HepG2 (cell line): ENCODE data around the gene ATP9A. TPM values are rescaled to one million over a fixed set of nuclear protein-coding genes. Genes with fewer than 3 reads are reported as not detected.

Source experiments
- ATAC-seq: fragments of 200-7000 bp; cut with Tn5 transposase; 3 replicates; pipeline ENCODE4 v1.9.1; 2020; ENCODE audit warnings: mild to moderate bottlenecking, moderate library complexity
- BruUV-seq: library from RNA; stranded (reverse); fragments of 400-500 nt; replicated peaks from 2 replicates; lab custom pipeline; 2021; lab: Mats Ljungman, UMichigan
- CTCF ChIA-PET: fragments of 300-600 bp; formaldehyde crosslinking; extraction: SDS; loops from one replicate; lab custom pipeline; 2021; ENCODE audit warnings: low total read pairs, inconsistent platforms, low intra/inter-chr PET ratio; lab: Yijun Ruan, JAX
- POLR2A ChIA-PET: fragments of 350-600 bp; sonication (Branson Sonifier 250); formaldehyde crosslinking; loops from one replicate; lab custom pipeline; 2020; ENCODE audit warnings: antibody characterized with exemption, inconsistent platforms; lab: Yijun Ruan, JAX
- DNase-seq: peaks from one replicate; pipeline ENCODE4 v3.0.0-alpha.2; 2015; ENCODE audit warnings: low spot score
- FAIRE-seq: peaks from 3 replicates; lab custom pipeline; 2011; peaks lifted over from hg19 to GRCh38; lab: Jason Lieb, UNC
- H2AFZ ChIP-seq: one replicate; pipeline ENCODE4 v1.6.1; 2011; ENCODE audit warnings: low read length, inconsistent platforms
- H3K27ac ChIP-seq: fragments of 300-600 bp; 3 replicates; pipeline ENCODE4 v1.8.0; 2011; ENCODE audit warnings: mixed run types, mild to moderate bottlenecking, mixed read lengths, low read length, inconsistent platforms; ENCODE audit not compliant: insufficient read depth; ENCODE audit errors: extremely low read length
- H3K27me3 ChIP-seq, 2 experiments: fragments of 200-600 bp in 1 of 2; 2 replicates in 1 of 2; 3 replicates in 1 of 2; pipeline versions ENCODE4 v1.6.0 to v1.8.0; 2011; ENCODE audit warnings: low read length in 2 of 2, mild to moderate bottlenecking in 2 of 2, moderate library complexity in 2 of 2, inconsistent platforms in 1 of 2; ENCODE audit not compliant: insufficient read depth in 2 of 2, control insufficient read depth in 1 of 2
- H3K36me3 ChIP-seq, 2 experiments: fragments of 200-600 bp in 1 of 2; replicated peaks in 1 of 2; 2 replicates in 1 of 2; 3 replicates in 1 of 2; pipeline versions ENCODE4 v1.5.1 to v1.8.0; 2011; ENCODE audit warnings: low read length in 2 of 2, inconsistent platforms in 1 of 2; ENCODE audit not compliant: insufficient read depth in 2 of 2, control insufficient read depth in 1 of 2
- H3K4me1 ChIP-seq: 2 replicates; pipeline ENCODE4 v1.5.1; 2012; ENCODE audit warnings: low read length, inconsistent platforms; ENCODE audit not compliant: insufficient read depth
- H3K4me2 ChIP-seq: 2 replicates; pipeline ENCODE4 v1.6.0; 2011; ENCODE audit warnings: low read depth, low read length, inconsistent platforms
- H3K4me3 ChIP-seq, 3 experiments: fragments of 200-600 bp in 1 of 3; sonication (generic), shearing (Covaris generic) in 1 of 3; replicated peaks in 1 of 3; 2 replicates each; pipeline ENCODE4 v1.5.1; 2011 to 2016; ENCODE audit warnings: low read length in 3 of 3, inconsistent platforms in 2 of 3, low read depth in 2 of 3, mild to moderate bottlenecking in 2 of 3, control low read depth in 1 of 3, mixed read lengths in 1 of 3; ENCODE audit not compliant: insufficient read depth in 1 of 3
- H3K79me2 ChIP-seq: one replicate; pipeline ENCODE4 v1.6.1; 2011; ENCODE audit warnings: low read length, inconsistent platforms; ENCODE audit not compliant: insufficient read depth
- H3K9ac ChIP-seq: 2 replicates; pipeline ENCODE4 v1.6.0; 2011; ENCODE audit warnings: mild to moderate bottlenecking, low read depth, low read length, inconsistent platforms; ENCODE audit not compliant: insufficient read depth
- H3K9me3 ChIP-seq: 2 replicates; pipeline ENCODE4 v1.5.1; 2012; ENCODE audit warnings: mild to moderate bottlenecking, low read length
- H4K20me1 ChIP-seq: 2 replicates; pipeline ENCODE4 v1.6.0; 2011; ENCODE audit warnings: inconsistent platforms, mild to moderate bottlenecking, low read length, moderate library complexity; ENCODE audit not compliant: insufficient read depth
- CBX2 ChIP-seq, 2 experiments: fragments of 200-600 bp in 1 of 2; sonication (generic); formaldehyde crosslinking in 1 of 2; IDR thresholded peaks; 2 replicates each; pipeline versions ENCODE4 v1.7.0 to v1.8.1; 2018 to 2022; ENCODE audit warnings: low read depth in 2 of 2, low read length in 1 of 2, mild to moderate bottlenecking in 1 of 2, missing genetic modification reagents in 1 of 2
- ETV5 ChIP-seq: IDR thresholded peaks from 2 replicates; pipeline ENCODE4 v1.6.1; 2018; ENCODE audit warnings: missing biosample characterization, missing genetic modification reagents, inconsistent platforms, borderline replicate concordance
- FOXO4 ChIP-seq: sonication (generic); formaldehyde crosslinking; conservative IDR thresholded peaks from 2 replicates; pipeline ENCODE4 v1.8.1; 2023; ENCODE audit warnings: missing genetic modification reagents
- KMT2B ChIP-seq: IDR thresholded peaks from 2 replicates; pipeline ENCODE4 v1.6.1; 2016; ENCODE audit warnings: missing genetic modification reagents, missing compliant biosample characterization
- MAFF ChIP-seq: IDR thresholded peaks from 2 replicates; pipeline ENCODE4 v1.6.1; 2011; ENCODE audit warnings: low read depth, low read length, improper control_type of control experiment
- NFE2L1 ChIP-seq: sonication (generic); formaldehyde crosslinking; IDR thresholded peaks from 2 replicates; pipeline ENCODE4 v1.4.0; 2020; ENCODE audit warnings: missing genetic modification reagents, mild to moderate bottlenecking, borderline replicate concordance
- NFIB ChIP-seq: sonication (generic); formaldehyde crosslinking; IDR thresholded peaks from 2 replicates; pipeline ENCODE4 v1.9.0; 2021; ENCODE audit warnings: missing genetic modification reagents, mild to moderate bottlenecking, borderline replicate concordance
- NPAS2 ChIP-seq: sonication (generic); formaldehyde crosslinking; IDR thresholded peaks from 2 replicates; pipeline ENCODE4 v1.8.0; 2022; ENCODE audit warnings: mild to moderate bottlenecking, missing genetic modification reagents, borderline replicate concordance
- SALL1 ChIP-seq: sonication (generic); formaldehyde crosslinking; IDR thresholded peaks from 2 replicates; pipeline ENCODE4 v1.8.0; 2022; ENCODE audit warnings: mild to moderate bottlenecking, missing genetic modification reagents
- ZNF780A ChIP-seq: sonication (generic); formaldehyde crosslinking; IDR thresholded peaks from 2 replicates; pipeline ENCODE4 v1.8.0; 2022; ENCODE audit warnings: mild to moderate bottlenecking, missing genetic modification reagents, moderate library complexity
- WGBS: methylation state at CpG from one replicate; pipeline ENCODE4 v1.1.6; 2017; ENCODE audit warnings: low lambda C conversion rate; 5-methylcytosine and 5-hydroxymethylcytosine counted together
- in situ Hi-C: cut with HindIII; loops from 2 replicates; pipeline ENCODE4 v1.10.0; 2017; ENCODE audit warnings: low pct_unique_long_range_greater_than_20kb; ENCODE audit not compliant: extremely low pct_ligation_motif_present
- intact Hi-C: fragments of 100-400 bp; cut with micrococcal nuclease; formaldehyde crosslinking; loops from one replicate; pipeline ENCODE4 v1.10.0; 2022; ENCODE audit not compliant: unreplicated experiment
- polyA plus RNA-seq, 8 experiments: library from polyadenylated mRNA; depleted of rRNA in 3 of 8; stranded (reverse) in 7 of 8; unstranded in 1 of 8; fragments of >200 nt; fragmentation: Illumina TruSeq in 4 of 8; extraction: Trizol in 4 of 8; gene quantifications; 2 replicates each; pipeline versions ENCODE4 v1.2.1 to v1.2.3, GENCODE V29; 2011 to 2016; ENCODE audit warnings: low read depth in 4 of 8, missing spikeins in 1 of 8, mixed read lengths in 1 of 8; ENCODE audit not compliant: insufficient read depth in 1 of 8
- total RNA-seq, 5 experiments: library from RNA; depleted of rRNA; stranded (reverse); fragments of >200 nt; fragmentation: Illumina TruSeq; extraction: Trizol; gene quantifications; 2 replicates each; pipeline ENCODE4 v1.2.3, GENCODE V29; 2016; ENCODE audit warnings: low read depth in 1 of 5

Gene ATP9A
- total and polyA plus RNA-seq, 2 of the 13 experiments (the other 11 are each of a cell fraction or from before 2014, with no cell fraction given) = 11.8 to 18.5 TPM

- Histone ChIP-seq H3K4me2 (no peak overlapping the region), H2AFZ (no peak overlapping the region), H3K9me3 (no peaks in the 10 kb centered on the region), H3K4me1 (no peaks in the 10 kb centered on the region), H4K20me1 (no peaks in the 10 kb centered on the region), H3K27ac (no peak overlapping the region), H3K9ac (no peak overlapping the region), H3K4me3 (no peak overlapping the region), H3K79me2 (no peaks in the 10 kb centered on the region), H3K36me3 (no peaks in the 10 kb centered on the region), H3K27me3 (peaks cover 0 to 48% of the 10 kb centered on the region in 2 experiments; a peak in 2 of 5 replicates)
- no peak for TF ChIP-seq ETV5 (CRISPR knock-in tag)
- no peak for TF ChIP-seq NPAS2 (CRISPR knock-in tag)
- no peak for TF ChIP-seq MAFF
- no peak for TF ChIP-seq ZNF780A (CRISPR knock-in tag)
- no peak for TF ChIP-seq SALL1 (CRISPR knock-in tag)
- TF ChIP-seq NFE2L1 (CRISPR knock-in tag) = no peak
- ChIA-PET POLR2A (no interaction called here), CTCF (no interaction called here)
- FAIRE-seq = no peak
- intact Hi-C loops (no loop called here), in situ Hi-C loops (loop anchor here (25.0 kb wide), 1 partner anchor 594 kb away; no protein-coding TSS in a partner anchor)
- no peak for DNase-seq
- BruUV-seq = no TSS peak
- ATAC-seq = no peak
Measured at GRCh38 chr20:51581571-51581970, 186.6 kb downstream of the ATP9A start.

- Histone ChIP-seq H3K36me3 (no peaks in the 10 kb centered on the region), H4K20me1 (no peaks in the 10 kb centered on the region), H3K9ac (no peak overlapping the region), H3K4me3 (no peak overlapping the region), H3K4me1 (no peaks in the 10 kb centered on the region), H3K9me3 (no peaks in the 10 kb centered on the region), H2AFZ (no peak overlapping the region), H3K79me2 (no peaks in the 10 kb centered on the region), H3K27ac (no peak overlapping the region), H3K4me2 (no peak overlapping the region), H3K27me3 (peaks cover 0 to 49% of the 10 kb centered on the region in 2 experiments; a peak in 2 of 5 replicates)
- TF ChIP-seq CBX2 (IDR thresholded peaks at IDR 0.05; ENCODE audit: low read depth, low read length) (no peak), CBX2 (CRISPR knock-in tag; IDR thresholded peaks at IDR 0.05; ENCODE audit: low read depth) (no peak), FOXO4 (CRISPR knock-in tag) (0 out of 2 replicates have a peak, but pooled peaks have one; percentile 69), NFIB (CRISPR knock-in tag) (no peak), KMT2B (CRISPR knock-in tag) (no peak)
- intact Hi-C loops = no loop called here
- DNase-seq (no peak), FAIRE-seq (no peak), ATAC-seq (peak; percentile 20)
- in situ Hi-C loops = loop anchor here (25.0 kb wide), 1 partner anchor 592 kb away; no protein-coding TSS in a partner anchor
- WGBS = 40% methylated on average over 8 of the region's 8 CpGs
- BruUV-seq = no TSS peak
- ChIA-PET POLR2A (no interaction called here), CTCF (no interaction called here)
Measured at GRCh38 chr20:51579137-51579536, 189.1 kb downstream of the ATP9A start.
